Tibial nerve (tissue), 4 donors: ENCODE measurements around the gene GRIN2A. TPM values are rescaled to one million over a fixed set of nuclear protein-coding genes. Genes with fewer than 3 reads are reported as not detected.

Experiments used
- DNase-seq, 2 donors: peaks; one replicate each; pipeline ENCODE4 v3.0.0-alpha.2; 2019; ENCODE audit warnings: low spot score in 2 of 2
- H3K27ac ChIP-seq, 4 donors: fragments of 200-600 bp; sonication (generic) in 3 of 4; one replicate each; pipeline ENCODE4 v1.5.1; 2017 to 2019; ENCODE audit warnings: mild to moderate bottlenecking in 1 of 4
- H3K27me3 ChIP-seq, 2 donors: fragments of 200-600 bp; sonication (generic) in 1 of 2; one replicate each; pipeline versions ENCODE4 v1.5.1 to v1.6.0; 2017 to 2019
- H3K36me3 ChIP-seq, 3 donors: fragments of 200-600 bp; sonication (generic); one replicate each; pipeline ENCODE4 v1.5.1; 2018 to 2019
- H3K4me1 ChIP-seq, 4 donors: fragments of 200-600 bp; sonication (generic) in 3 of 4; one replicate each; pipeline ENCODE4 v1.5.1; 2017 to 2019
- H3K4me3 ChIP-seq, 4 donors: fragments of 200-600 bp; sonication (generic) in 3 of 4; one replicate each; pipeline ENCODE4 v1.5.1; 2017 to 2019; ENCODE audit warnings: mild to moderate bottlenecking in 1 of 4, moderate library complexity in 1 of 4
- H3K9me3 ChIP-seq, 4 donors: fragments of 200-600 bp; sonication (generic) in 3 of 4; one replicate each; pipeline ENCODE4 v1.5.1; 2017 to 2019
- CTCF ChIP-seq, 5 experiments: fragments of 200-600 bp in 3 of 5; fragments of 450-650 bp in 2 of 5; sonication (generic) in 3 of 5; IDR thresholded peaks; one replicate each; pipeline ENCODE4 v1.5.1; 2016 to 2019; ENCODE audit warnings: antibody characterized with exemption in 5 of 5, mild to moderate bottlenecking in 3 of 5, moderate library complexity in 2 of 5
- EP300 ChIP-seq, 2 donors: sonication (generic); formaldehyde crosslinking; IDR thresholded peaks; one replicate each; pipeline ENCODE4 v1.6.1; 2017; ENCODE audit warnings: antibody characterized with exemption in 2 of 2, mild to moderate bottlenecking in 1 of 2
- POLR2A ChIP-seq, 2 donors: fragments of 450-650 bp; IDR thresholded peaks; one replicate each; pipeline ENCODE4 v1.6.1; 2017; ENCODE audit warnings: antibody characterized with exemption in 2 of 2, mild to moderate bottlenecking in 2 of 2, moderate library complexity in 2 of 2
- WGBS, 2 donors: methylation state at CpG; one replicate each; pipeline ENCODE4 v1.1.5; 2018; 5-methylcytosine and 5-hydroxymethylcytosine counted together
- total RNA-seq, 4 donors: library from RNA; depleted of rRNA; stranded (reverse); fragments of >200 nt; gene quantifications; one replicate each; pipeline ENCODE4 v1.1.0, GENCODE V29; 2016

GRIN2A gene
- total RNA-seq, 4 donors from 2014 or later = under 0.01 to 0.44 (median 0.39) TPM; not detected in 1

- H3K27me3 ChIP-seq = no peaks in the 10 kb centered on the region
- H3K4me3 ChIP-seq = no peak overlapping the region
- no peaks in the 10 kb centered on the region for H3K9me3 ChIP-seq
- TF ChIP-seq CTCF (IDR thresholded peaks at IDR 0.05) = no peak
- TF ChIP-seq POLR2A (IDR thresholded peaks at IDR 0.05) = no peak
- TF ChIP-seq EP300 (IDR thresholded peaks at IDR 0.05) = no peak
- DNase-seq = no peak
- no peaks in the 10 kb centered on the region for H3K36me3 ChIP-seq
- no peaks in the 10 kb centered on the region for H3K4me1 ChIP-seq
- 83 to 89% methylated on average over 6 of the region's 6 CpGs for WGBS, 2 donors
- H3K27ac ChIP-seq = no peak overlapping the region
Measured at GRCh38 chr16:9793623-9794022, 388.6 kb downstream of the GRIN2A start.

- H3K36me3 ChIP-seq = no peaks in the 10 kb centered on the region
- no peak overlapping the region for H3K27ac ChIP-seq
- no peaks in the 10 kb centered on the region for H3K27me3 ChIP-seq
- WGBS, 2 donors = 35 to 47% methylated on average over 4 of the region's 4 CpGs
- H3K4me1 ChIP-seq = no peaks in the 10 kb centered on the region
- DNase-seq = no peak
- no peak overlapping the region for H3K4me3 ChIP-seq
- H3K9me3 ChIP-seq = no peaks in the 10 kb centered on the region
- TF ChIP-seq EP300 (IDR thresholded peaks at IDR 0.05) (no peak), CTCF (IDR thresholded peaks at IDR 0.05) (no peak), POLR2A (IDR thresholded peaks at IDR 0.05) (no peak)
Measured at GRCh38 chr16:9791556-9791955, 390.7 kb downstream of the GRIN2A start.

- no peaks in the 10 kb centered on the region for H3K36me3 ChIP-seq
- no peak overlapping the region for H3K4me3 ChIP-seq
- H3K4me1 ChIP-seq = no peaks in the 10 kb centered on the region
- TF ChIP-seq EP300 (IDR thresholded peaks at IDR 0.05) (no peak), POLR2A (IDR thresholded peaks at IDR 0.05) (no peak), CTCF (IDR thresholded peaks at IDR 0.05) (no peak)
- no peaks in the 10 kb centered on the region for H3K27me3 ChIP-seq
- WGBS, 2 donors = 73 to 88% methylated on average over 2 of the region's 2 CpGs
- no peak overlapping the region for H3K27ac ChIP-seq
- no peak for DNase-seq
- H3K9me3 ChIP-seq = no peaks in the 10 kb centered on the region
Measured at GRCh38 chr16:9790199-9790598, 392.0 kb downstream of the GRIN2A start.

- H3K4me1 ChIP-seq = no peaks in the 10 kb centered on the region
- H3K27me3 ChIP-seq = no peaks in the 10 kb centered on the region
- DNase-seq = no peak
- TF ChIP-seq EP300 (IDR thresholded peaks at IDR 0.05) (no peak), CTCF (IDR thresholded peaks at IDR 0.05) (no peak), POLR2A (IDR thresholded peaks at IDR 0.05) (no peak)
- H3K4me3 ChIP-seq = no peak overlapping the region
- H3K9me3 ChIP-seq = no peaks in the 10 kb centered on the region
- WGBS, 2 donors = 50 to 63% methylated on average over 5 of the region's 5 CpGs
- H3K36me3 ChIP-seq = no peaks in the 10 kb centered on the region
- no peak overlapping the region for H3K27ac ChIP-seq
Measured at GRCh38 chr16:9787717-9788116, 394.5 kb downstream of the GRIN2A start.

- Histone ChIP-seq H3K4me1 (no peaks in the 10 kb centered on the region), H3K9me3 (no peaks in the 10 kb centered on the region), H3K27me3 (no peaks in the 10 kb centered on the region), H3K36me3 (no peaks in the 10 kb centered on the region), H3K27ac (no peak overlapping the region), H3K4me3 (no peak overlapping the region)
- WGBS, 2 donors = 58 to 59% methylated on average over 4 of the region's 4 CpGs
- no peak for TF ChIP-seq EP300 (IDR thresholded peaks at IDR 0.05)
- TF ChIP-seq CTCF (IDR thresholded peaks at IDR 0.05) = no peak
- no peak for TF ChIP-seq POLR2A (IDR thresholded peaks at IDR 0.05)
- DNase-seq = no peak
Measured at GRCh38 chr16:9780831-9781230, 401.4 kb downstream of the GRIN2A start.
